PC-9 (cell line): ENCODE measurements around the gene PHACTR1. TPM values are rescaled to one million over a fixed set of nuclear protein-coding genes. Genes with fewer than 3 reads are reported as not detected.

ENCODE experiments used
- BruUV-seq: library from RNA; stranded (reverse); fragments of 400-500 nt; replicated peaks from 2 replicates; lab custom pipeline; 2021; lab: Mats Ljungman, UMichigan
- CTCF ChIA-PET: fragments of 300-600 bp; sonication (Branson Sonifier 250); formaldehyde crosslinking; loops from one replicate; lab custom pipeline; 2022; ENCODE audit warnings: antibody characterized with exemption; lab: Charles Lee
- POLR2A ChIA-PET: fragments of 300-600 bp; sonication (Branson Sonifier 250); formaldehyde crosslinking; loops from one replicate; lab custom pipeline; 2022; ENCODE audit warnings: antibody characterized with exemption; ENCODE audit not compliant: unreplicated experiment; lab: Charles Lee
- DNase-seq, 2 experiments: peaks; one replicate each; pipeline versions ENCODE4 v3.0.0 to v3.0.0-alpha.2; 2015 to 2022; ENCODE audit warnings: mixed read lengths in 1 of 2
- H2AFZ ChIP-seq: fragments of 200-600 bp; sonication (generic); 2 replicates; pipeline ENCODE4 v1.8.1; 2017; ENCODE audit warnings: antibody characterized with exemption
- H3F3A ChIP-seq: fragments of 200-600 bp; sonication (generic); 2 replicates; pipeline ENCODE4 v1.8.1; 2017; ENCODE audit warnings: antibody characterized with exemption, mild to moderate bottlenecking, low read depth; ENCODE audit not compliant: insufficient read depth
- H3K27ac ChIP-seq: fragments of 200-600 bp; sonication (generic); 2 replicates; pipeline ENCODE4 v1.6.1; 2016; ENCODE audit warnings: mixed run types
- H3K27me3 ChIP-seq: fragments of 200-600 bp; sonication (generic); 2 replicates; pipeline ENCODE4 v1.6.1; 2016; ENCODE audit warnings: low read depth, mixed run types; ENCODE audit not compliant: insufficient read depth
- H3K36me3 ChIP-seq: fragments of 200-600 bp; sonication (generic); 2 replicates; pipeline ENCODE4 v1.6.1; 2016; ENCODE audit warnings: low read depth, mixed run types
- H3K4me1 ChIP-seq: fragments of 200-600 bp; sonication (generic); replicated peaks from 2 replicates; pipeline ENCODE4 v1.6.1; 2016; ENCODE audit warnings: mixed run types; ENCODE audit not compliant: insufficient read depth
- H3K4me2 ChIP-seq: fragments of 200-600 bp; sonication (generic); 2 replicates; pipeline ENCODE4 v1.6.1; 2017; ENCODE audit warnings: mixed run types
- H3K4me3 ChIP-seq: fragments of 200-600 bp; sonication (generic); 2 replicates; pipeline ENCODE4 v1.6.1; 2016; ENCODE audit warnings: mixed run types
- H3K79me2 ChIP-seq: fragments of 200-600 bp; sonication (generic); 2 replicates; pipeline ENCODE4 v1.6.1; 2017; ENCODE audit warnings: low read depth, mixed run types
- H3K9me2 ChIP-seq: fragments of 200-600 bp; sonication (generic); 2 replicates; pipeline ENCODE4 v1.8.1; 2017; ENCODE audit warnings: mild to moderate bottlenecking; ENCODE audit not compliant: insufficient read depth
- H3K9me3 ChIP-seq: fragments of 200-600 bp; sonication (generic); 2 replicates; pipeline ENCODE4 v1.8.1; 2016; ENCODE audit warnings: low read depth; ENCODE audit not compliant: insufficient read depth
- H4K20me1 ChIP-seq: fragments of 200-600 bp; sonication (generic); 2 replicates; pipeline ENCODE4 v1.8.1; 2017; ENCODE audit not compliant: insufficient read depth
- EZH2 ChIP-seq: fragments of 200-600 bp; sonication (generic); IDR thresholded peaks from 2 replicates; pipeline ENCODE4 v1.8.0; 2017; ENCODE audit warnings: antibody characterized with exemption, low read depth
- intact Hi-C: fragments of 100-400 bp; cut with micrococcal nuclease; formaldehyde crosslinking; loops from one replicate; pipeline ENCODE4 v1.10.0; 2022; ENCODE audit not compliant: unreplicated experiment
- total RNA-seq: library from RNA; stranded (reverse); gene quantifications from 2 replicates; pipeline ENCODE4 v1.2.3, GENCODE V29; 2021
- TF ChIP-seq, protein P1 (sequence below): fragments of 200-600 bp; sonication (generic); conservative IDR thresholded peaks from 2 replicates; pipeline ENCODE4 v1.6.1; 2017; ENCODE audit warnings: mixed run types, antibody characterized with exemption, mild to moderate bottlenecking, moderate library complexity

PHACTR1 gene
- total RNA-seq, 1 experiment from 2014 or later = not detected

DNA sequence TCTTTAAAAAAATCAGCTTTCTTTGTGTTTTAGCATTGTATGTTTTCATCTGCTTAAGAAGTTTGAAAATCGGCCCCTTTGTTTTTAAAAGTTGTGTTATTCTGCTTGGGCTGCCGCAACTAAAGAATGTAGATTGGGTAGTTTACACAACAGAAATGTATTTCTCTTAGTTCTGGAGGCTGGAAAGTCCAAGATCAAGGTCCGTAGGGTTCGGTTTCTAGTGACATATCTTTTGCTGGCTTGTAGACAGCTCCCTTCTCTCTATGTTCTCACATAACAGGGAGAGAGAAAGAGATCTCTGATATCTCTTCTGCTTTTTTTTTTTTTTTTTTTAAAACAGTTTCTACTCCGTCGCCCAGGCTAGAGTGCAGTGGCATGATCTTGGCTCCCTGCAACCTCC lies 473.1 kb downstream of the PHACTR1 start:
- TF ChIP-seq EZH2 = no peak
- TF ChIP-seq, protein P1, sequence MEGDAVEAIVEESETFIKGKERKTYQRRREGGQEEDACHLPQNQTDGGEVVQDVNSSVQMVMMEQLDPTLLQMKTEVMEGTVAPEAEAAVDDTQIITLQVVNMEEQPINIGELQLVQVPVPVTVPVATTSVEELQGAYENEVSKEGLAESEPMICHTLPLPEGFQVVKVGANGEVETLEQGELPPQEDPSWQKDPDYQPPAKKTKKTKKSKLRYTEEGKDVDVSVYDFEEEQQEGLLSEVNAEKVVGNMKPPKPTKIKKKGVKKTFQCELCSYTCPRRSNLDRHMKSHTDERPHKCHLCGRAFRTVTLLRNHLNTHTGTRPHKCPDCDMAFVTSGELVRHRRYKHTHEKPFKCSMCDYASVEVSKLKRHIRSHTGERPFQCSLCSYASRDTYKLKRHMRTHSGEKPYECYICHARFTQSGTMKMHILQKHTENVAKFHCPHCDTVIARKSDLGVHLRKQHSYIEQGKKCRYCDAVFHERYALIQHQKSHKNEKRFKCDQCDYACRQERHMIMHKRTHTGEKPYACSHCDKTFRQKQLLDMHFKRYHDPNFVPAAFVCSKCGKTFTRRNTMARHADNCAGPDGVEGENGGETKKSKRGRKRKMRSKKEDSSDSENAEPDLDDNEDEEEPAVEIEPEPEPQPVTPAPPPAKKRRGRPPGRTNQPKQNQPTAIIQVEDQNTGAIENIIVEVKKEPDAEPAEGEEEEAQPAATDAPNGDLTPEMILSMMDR = no peak
- Histone ChIP-seq H3K9me3 (no peaks in the 10 kb centered on the region), H3K4me3 (no peak overlapping the region), H3F3A (no peaks in the 10 kb centered on the region), H3K9me2 (no peaks in the 10 kb centered on the region), H3K4me1 (no peaks in the 10 kb centered on the region), H3K27ac (no peak overlapping the region), H3K27me3 (peaks cover 84% of the 10 kb centered on the region), H2AFZ (no peak overlapping the region), H3K4me2 (no peak overlapping the region), H3K79me2 (no peaks in the 10 kb centered on the region), H4K20me1 (no peaks in the 10 kb centered on the region; the same call in 1 of the 2 replicates), H3K36me3 (no peaks in the 10 kb centered on the region)
- CTCF ChIA-PET = interaction anchor here (0.6 kb wide), 1 partner anchor 140 kb away, joined by 3 read pairs; no protein-coding TSS in a partner anchor
- POLR2A ChIA-PET = interaction anchor here (0.7 kb wide), 2 partner anchors 33 to 899 kb away, joined by 3 to 18 read pairs; partner anchors contain the start of gene EDN1
- BruUV-seq = no TSS peak
- DNase-seq = no peak
- intact Hi-C loops = no loop called here

GRCh38 chr6:13190376-13190775 lies 473.8 kb downstream of the PHACTR1 start:
- intact Hi-C loops = no loop called here
- no peaks in the 10 kb centered on the region for H3K79me2 ChIP-seq
- no peak for DNase-seq
- no peak overlapping the region for H3K4me2 ChIP-seq
- peaks cover 78% of the 10 kb centered on the region for H3K27me3 ChIP-seq
- BruUV-seq = no TSS peak
- no peak for TF ChIP-seq EZH2
- TF ChIP-seq, protein P1 = no peak
- H3K4me3 ChIP-seq = no peak overlapping the region
- H3K36me3 ChIP-seq = no peaks in the 10 kb centered on the region
- no peak overlapping the region for H2AFZ ChIP-seq
- no peaks in the 10 kb centered on the region for H3K9me3 ChIP-seq
- no peak overlapping the region for H3K27ac ChIP-seq
- H3K4me1 ChIP-seq = no peaks in the 10 kb centered on the region
- POLR2A ChIA-PET = no interaction called here
- no peaks in the 10 kb centered on the region for H3K9me2 ChIP-seq
- CTCF ChIA-PET = no interaction called here
- no peaks in the 10 kb centered on the region for H3F3A ChIP-seq
- no peaks in the 10 kb centered on the region; the same call in 1 of the 2 replicates for H4K20me1 ChIP-seq

GRCh38 chr6:13191461-13191860 lies 474.9 kb downstream of the PHACTR1 start:
- no peak for DNase-seq
- Histone ChIP-seq H3K36me3 (no peaks in the 10 kb centered on the region), H3K4me1 (no peaks in the 10 kb centered on the region), H4K20me1 (no peaks in the 10 kb centered on the region; the same call in 1 of the 2 replicates), H2AFZ (no peak overlapping the region), H3K27ac (no peak overlapping the region), H3K9me2 (no peaks in the 10 kb centered on the region), H3K27me3 (peaks cover 67% of the 10 kb centered on the region), H3K79me2 (no peaks in the 10 kb centered on the region), H3K4me3 (no peak overlapping the region), H3K4me2 (no peak overlapping the region), H3K9me3 (no peaks in the 10 kb centered on the region), H3F3A (no peaks in the 10 kb centered on the region)
- ChIA-PET POLR2A (no interaction called here), CTCF (no interaction called here)
- intact Hi-C loops = no loop called here
- BruUV-seq = no TSS peak
- TF ChIP-seq EZH2 = no peak
- TF ChIP-seq, protein P1 = no peak
